NT2/D1 (cell line): ENCODE measurements around the gene GFER.

ENCODE experiments used
- SUZ12 ChIP-seq: IDR thresholded peaks from 2 replicates; pipeline ENCODE4 v1.6.1; 2011; ENCODE audit not compliant: insufficient read length, insufficient read depth; ENCODE audit errors: extremely low read depth
- YY1 ChIP-seq: IDR thresholded peaks from 2 replicates; pipeline ENCODE4 v1.6.1; 2011; ENCODE audit not compliant: insufficient read length, insufficient read depth
- ZNF274 ChIP-seq: IDR thresholded peaks from 2 replicates; pipeline ENCODE4 v1.6.1; 2011; ENCODE audit warnings: mild to moderate bottlenecking, low read depth, low read length

DNA sequence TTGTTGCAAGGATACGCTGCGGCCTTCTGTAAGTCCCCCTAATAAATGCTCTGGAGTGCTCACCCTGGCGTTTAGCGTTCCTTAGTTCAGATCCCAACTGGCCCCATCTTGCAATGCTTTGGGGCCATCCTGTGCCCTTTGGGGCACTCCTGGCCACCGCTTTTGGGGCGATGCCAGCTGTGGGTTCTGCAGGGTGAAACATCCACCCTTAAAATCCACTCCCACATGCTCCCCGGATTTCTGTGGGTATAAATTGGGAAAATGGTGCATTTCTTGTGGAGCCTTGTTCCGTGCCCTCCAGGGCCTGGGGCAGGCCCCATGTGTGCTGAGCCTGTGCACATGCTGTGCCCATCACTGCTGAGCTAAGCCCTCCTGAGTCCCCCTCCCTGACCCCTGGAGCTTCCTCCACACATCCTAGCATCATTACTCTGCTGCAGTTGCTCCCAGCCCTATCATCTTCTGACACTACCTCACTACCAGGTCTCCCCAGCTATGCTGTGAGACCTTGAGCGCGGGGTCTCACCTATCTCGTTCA, 47.0 kb upstream of the GFER start:
- TF ChIP-seq YY1 (no peak), ZNF274 (no peak), SUZ12 (no peak)
